Keratinocyte (primary cell): ENCODE data around the gene ADIPOR1. TPM values are rescaled to one million over a fixed set of nuclear protein-coding genes. Genes with fewer than 3 reads are reported as not detected.

Source experiments
- DNase-seq: peaks from one replicate; pipeline ENCODE4 v3.0.0-alpha.2; 2011; ENCODE audit warnings: low read depth, missing footprints, low spot score
- FAIRE-seq: peaks from 2 replicates; lab custom pipeline; 2011; peaks lifted over from hg19 to GRCh38; lab: Jason Lieb, UNC
- H2AFZ ChIP-seq: 2 replicates; pipeline ENCODE4 v1.6.0; 2012; ENCODE audit warnings: low read length, control low read depth, inconsistent platforms; ENCODE audit not compliant: control insufficient read depth
- H3K27ac ChIP-seq: 2 replicates; pipeline ENCODE4 v1.5.1; 2011; ENCODE audit warnings: low read length; ENCODE audit not compliant: control insufficient read depth, insufficient read depth
- H3K27me3 ChIP-seq: 3 replicates; pipeline ENCODE4 v1.6.0; 2011; ENCODE audit warnings: low read length; ENCODE audit not compliant: control insufficient read depth, insufficient read depth; ENCODE audit errors: extremely low read depth
- H3K36me3 ChIP-seq, 2 experiments: 2 replicates in 1 of 2; 3 replicates in 1 of 2; pipeline ENCODE4 v1.5.1; 2011; ENCODE audit warnings: low read length in 2 of 2, mild to moderate bottlenecking in 1 of 2; ENCODE audit not compliant: control insufficient read depth in 2 of 2, insufficient read depth in 2 of 2; ENCODE audit errors: extremely low read depth in 1 of 2
- H3K4me1 ChIP-seq: 3 replicates; pipeline ENCODE4 v1.5.1; 2011; ENCODE audit warnings: low read length; ENCODE audit not compliant: control insufficient read depth, insufficient read depth; ENCODE audit errors: extremely low read depth
- H3K4me2 ChIP-seq: 3 replicates; pipeline ENCODE4 v1.6.0; 2011; ENCODE audit warnings: low read depth, low read length; ENCODE audit not compliant: control insufficient read depth, insufficient read depth; ENCODE audit errors: extremely low read depth
- H3K4me3 ChIP-seq, 3 experiments: fragments of 200-600 bp in 1 of 3; sonication (generic) in 1 of 3; 2 replicates in 2 of 3; 3 replicates in 1 of 3; pipeline ENCODE4 v1.5.1; 2011 to 2016; ENCODE audit warnings: low read length in 3 of 3, mild to moderate bottlenecking in 3 of 3, control low read depth in 2 of 3, inconsistent platforms in 1 of 3, low read depth in 1 of 3, mixed read lengths in 1 of 3, mixed run types in 1 of 3, moderate library complexity in 1 of 3; ENCODE audit not compliant: control insufficient read depth in 2 of 3, insufficient read depth in 2 of 3; ENCODE audit errors: extremely low read depth in 1 of 3
- H3K79me2 ChIP-seq: 2 replicates; pipeline ENCODE4 v1.6.0; 2012; ENCODE audit warnings: low read length; ENCODE audit not compliant: control insufficient read depth, insufficient read depth
- H3K9ac ChIP-seq: 3 replicates; pipeline ENCODE4 v1.6.0; 2011; ENCODE audit warnings: low read length; ENCODE audit not compliant: control insufficient read depth, insufficient read depth; ENCODE audit errors: extremely low read depth
- H3K9me1 ChIP-seq: 3 replicates; pipeline ENCODE4 v1.6.0; 2011; ENCODE audit warnings: low read length; ENCODE audit not compliant: control insufficient read depth, insufficient read depth; ENCODE audit errors: extremely low read depth
- H3K9me3 ChIP-seq: 2 replicates; pipeline ENCODE4 v1.5.1; 2012; ENCODE audit warnings: low read depth, low read length; ENCODE audit not compliant: control insufficient read depth
- H4K20me1 ChIP-seq: 3 replicates; pipeline ENCODE4 v1.6.0; 2011; ENCODE audit warnings: low read length; ENCODE audit not compliant: control insufficient read depth, insufficient read depth; ENCODE audit errors: extremely low read depth
- CTCF ChIP-seq, 3 experiments: IDR thresholded peaks in 1 of 3; conservative IDR thresholded peaks in 1 of 3; optimal IDR thresholded peaks in 1 of 3; 2 replicates in 2 of 3; 3 replicates in 1 of 3; pipeline versions ENCODE3 to v1.5.1; 2011; ENCODE audit warnings: low read length in 3 of 3, mild to moderate bottlenecking in 3 of 3, moderate library complexity in 2 of 3, control low read depth in 1 of 3, inconsistent platforms in 1 of 3; ENCODE audit not compliant: insufficient read depth in 2 of 3; ENCODE audit errors: extremely low read depth in 1 of 3
- EZH2 ChIP-seq: IDR thresholded peaks from one replicate; pipeline ENCODE4 v1.6.1; 2012; ENCODE audit warnings: inconsistent platforms, mild to moderate bottlenecking, low read length, moderate library complexity
- dilution Hi-C: fragments of 300-500 bp; cut with MboI; formaldehyde crosslinking; loops from one replicate; pipeline ENCODE4 v1.7.0; 2020; ENCODE audit warnings: low sequenced_read_pairs; ENCODE audit not compliant: extremely low pct_ligation_motif_present
- polyA plus RNA-seq, 5 experiments: library from polyadenylated mRNA; depleted of rRNA in 3 of 5; stranded (reverse) in 3 of 5; stranded (forward) in 1 of 5; unstranded in 1 of 5; fragments of >200 nt; gene quantifications; 1 replicate in 1 of 5; 2 replicates in 3 of 5; 3 replicates in 1 of 5; pipeline versions ENCODE4 v1.2.1 to v1.2.3, GENCODE V29; 2011 to 2012; ENCODE audit warnings: missing spikeins in 2 of 5, low read depth in 1 of 5, low replicate concordance in 1 of 5

Gene ADIPOR1
- polyA plus RNA-seq, 1 donor (not counting 4 experiments of a cell fraction or from before 2014, with no cell fraction given) = 260 TPM

GRCh38 chr1:202972046-202972445 is 13.9 kb upstream of the ADIPOR1 start:
- Histone ChIP-seq H2AFZ (no peak overlapping the region), H3K4me2 (no peak overlapping the region), H4K20me1 (no peaks in the 10 kb centered on the region), H3K4me1 (peaks cover 11% of the 10 kb centered on the region), H3K9me1 (no peaks in the 10 kb centered on the region), H3K4me3 (no peak overlapping the region), H3K27ac (no peak overlapping the region), H3K79me2 (peaks cover under 1% of the 10 kb centered on the region), H3K27me3 (no peaks in the 10 kb centered on the region), H3K36me3 (no peaks in the 10 kb centered on the region), H3K9ac (no peak overlapping the region), H3K9me3 (no peaks in the 10 kb centered on the region)
- TF ChIP-seq EZH2 (no peak), CTCF (optimal IDR thresholded peaks at IDR 0.05 in 1 of 3, IDR thresholded peaks at IDR 0.05 in 1 of 3, conservative IDR thresholded peaks at IDR 0.05 in 1 of 3; ENCODE audit: extremely low read depth in 1 of 3, insufficient read depth in 2 of 3, low read length in 3 of 3) (no peak)
- FAIRE-seq = no peak
- dilution Hi-C loops = no loop called here
- DNase-seq = no peak

- Histone ChIP-seq H3K9ac (no peak overlapping the region), H3K4me3 (no peak overlapping the region), H3K27ac (no peak overlapping the region), H3K79me2 (peaks cover 14% of the 10 kb centered on the region), H3K36me3 (peaks cover 2 to 8% of the 10 kb centered on the region in 2 experiments), H3K27me3 (no peaks in the 10 kb centered on the region), H3K4me2 (peak overlapping the region; percentile 2), H2AFZ (peak overlapping the region; percentile 23), H3K9me3 (no peaks in the 10 kb centered on the region), H3K9me1 (no peaks in the 10 kb centered on the region), H4K20me1 (no peaks in the 10 kb centered on the region), H3K4me1 (peaks cover 35% of the 10 kb centered on the region)
- no peak for DNase-seq
- TF ChIP-seq CTCF (optimal IDR thresholded peaks at IDR 0.05 in 1 of 3, IDR thresholded peaks at IDR 0.05 in 1 of 3, conservative IDR thresholded peaks at IDR 0.05 in 1 of 3; ENCODE audit: extremely low read depth in 1 of 3, insufficient read depth in 2 of 3, low read length in 3 of 3) = peak; percentile 76 to 85 (median 85)
- TF ChIP-seq EZH2 = no peak
- FAIRE-seq = peak; percentile 70
- dilution Hi-C loops = no loop called here
Measured at GRCh38 chr1:202968895-202969295, 10.8 kb upstream of the ADIPOR1 start.
